ENCODE measurements around the gene SHMT2.
A peak's percentile ranks its signal among the peaks of the same experiment; 100 is the strongest.

Gene SHMT2

GRCh38 chr12:57209916-57210315 lies 19.6 kb upstream of the SHMT2 start:
- DNase-seq (ENCODE audit: low read depth): no peak
- TF ChIP-seq POLR2A (IDR thresholded peaks at IDR 0.05; ENCODE audit: extremely low read depth, insufficient read length) (no peak), CTCF (IDR thresholded peaks at IDR 0.05; ENCODE audit: low read depth, low read length) (no peak), MYC (IDR thresholded peaks at IDR 0.05; ENCODE audit: low read depth, low read length) (no peak), MAX (IDR thresholded peaks at IDR 0.05; ENCODE audit: low read depth, low read length) (no peak)
- H3K4me3 ChIP-seq (ENCODE audit: low read depth, low read length): no peak overlapping the region

- DNase-seq (ENCODE audit: low read depth): no peak
- H3K4me3 ChIP-seq (ENCODE audit: low read depth, low read length): no peak overlapping the region
- no peak for TF ChIP-seq POLR2A (IDR thresholded peaks at IDR 0.05; ENCODE audit: extremely low read depth, insufficient read length)
- TF ChIP-seq MYC (IDR thresholded peaks at IDR 0.05; ENCODE audit: low read depth, low read length): no peak
- TF ChIP-seq MAX (IDR thresholded peaks at IDR 0.05; ENCODE audit: low read depth, low read length): no peak
- no peak for TF ChIP-seq CTCF (IDR thresholded peaks at IDR 0.05; ENCODE audit: low read depth, low read length)
Observed at GRCh38 chr12:57210461-57210860, 19.1 kb upstream of the SHMT2 start.

GRCh38 chr12:57210926-57211692 lies 18.4 kb upstream of the SHMT2 start:
- no peak for TF ChIP-seq CTCF (IDR thresholded peaks at IDR 0.05; ENCODE audit: low read depth, low read length)
- no peak for TF ChIP-seq MYC (IDR thresholded peaks at IDR 0.05; ENCODE audit: low read depth, low read length)
- TF ChIP-seq POLR2A (IDR thresholded peaks at IDR 0.05; ENCODE audit: extremely low read depth, insufficient read length): no peak
- no peak overlapping the region for H3K4me3 ChIP-seq (ENCODE audit: low read depth, low read length)
- DNase-seq (ENCODE audit: low read depth): peak; percentile 63

- no peak overlapping the region for H3K4me3 ChIP-seq (ENCODE audit: low read depth, low read length)
- no peak for DNase-seq (ENCODE audit: low read depth)
- TF ChIP-seq CTCF (IDR thresholded peaks at IDR 0.05; ENCODE audit: low read depth, low read length) (no peak), MAX (IDR thresholded peaks at IDR 0.05; ENCODE audit: low read depth, low read length) (no peak), POLR2A (IDR thresholded peaks at IDR 0.05; ENCODE audit: extremely low read depth, insufficient read length) (no peak), MYC (IDR thresholded peaks at IDR 0.05; ENCODE audit: low read depth, low read length) (no peak)
Observed at GRCh38 chr12:57211791-57212700, 17.5 kb upstream of the SHMT2 start.

GRCh38 chr12:57212701-57213057 lies 16.8 kb upstream of the SHMT2 start:
- TF ChIP-seq MYC (IDR thresholded peaks at IDR 0.05; ENCODE audit: low read depth, low read length) (no peak), MAX (IDR thresholded peaks at IDR 0.05; ENCODE audit: low read depth, low read length) (no peak), CTCF (IDR thresholded peaks at IDR 0.05; ENCODE audit: low read depth, low read length) (no peak), POLR2A (IDR thresholded peaks at IDR 0.05; ENCODE audit: extremely low read depth, insufficient read length) (no peak)
- no peak for DNase-seq (ENCODE audit: low read depth)
- no peak overlapping the region for H3K4me3 ChIP-seq (ENCODE audit: low read depth, low read length)

Data from NB4 (cell line).